Stromal cell of bone marrow (primary cell): ENCODE results near the gene CTSD.

Experiments used
- DNase-seq: peaks from one replicate; pipeline ENCODE4 v3.0.0-alpha.2; 2012; ENCODE audit warnings: low read depth

CTSD gene

GRCh38 chr11:1729692-1730011 lies 34.1 kb downstream of the CTSD start:
- DNase-seq, result no peak

DNA sequence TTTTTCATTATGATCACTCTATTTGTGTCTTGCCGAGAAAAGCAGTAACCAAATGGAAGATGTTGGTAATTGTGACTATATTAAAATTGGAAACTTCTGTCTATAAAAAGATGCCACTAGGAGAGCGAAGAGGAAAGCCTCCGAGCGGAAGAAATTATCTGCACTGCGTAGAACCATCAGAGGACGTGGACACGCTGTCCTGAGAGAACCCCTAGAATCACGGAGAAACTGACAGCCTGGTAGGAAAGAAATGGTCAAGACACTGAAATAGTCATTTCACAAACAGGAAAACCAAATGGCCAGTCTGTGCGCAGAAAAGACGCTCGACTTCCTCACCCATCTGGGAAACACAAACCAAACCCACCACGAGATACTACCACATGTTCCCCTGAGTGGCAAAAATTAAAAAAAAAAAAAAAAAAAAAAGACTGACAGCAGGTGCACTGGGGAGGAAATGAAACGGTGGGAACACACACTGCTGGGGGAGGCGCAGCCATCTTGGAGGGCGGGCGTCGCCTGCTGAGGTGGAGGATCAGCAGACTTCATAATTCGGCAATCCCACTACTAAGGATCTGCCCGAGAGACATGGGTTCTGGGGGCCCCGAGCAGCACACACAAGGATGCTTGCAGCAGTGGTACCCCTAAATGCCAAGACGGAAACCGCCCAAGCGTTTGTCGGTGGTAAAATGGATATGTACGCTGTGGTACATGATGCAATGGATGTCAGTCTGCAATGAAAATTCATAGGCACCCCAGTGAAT lies 34.6 kb downstream of the CTSD start:
- DNase-seq, result no peak

DNA sequence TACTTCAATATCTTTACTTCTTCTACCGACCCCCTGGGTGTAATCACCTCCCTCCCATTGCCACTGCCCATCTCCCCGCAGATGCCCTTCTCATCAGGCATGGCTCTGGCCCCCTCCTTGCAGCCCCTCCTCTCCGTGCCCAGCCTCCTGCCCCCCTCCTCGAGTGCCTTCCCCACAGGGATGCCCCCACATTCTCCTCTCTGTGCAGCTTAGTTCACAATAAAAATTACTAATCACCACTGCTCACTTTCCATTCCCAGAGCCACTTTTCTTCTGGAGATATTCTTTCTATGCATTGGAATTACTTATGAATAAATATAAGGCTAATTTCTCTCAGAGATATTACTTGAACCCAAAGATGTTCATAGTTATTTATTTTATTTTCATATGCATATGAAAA lies 35.4 kb downstream of the CTSD start:
- no peak for DNase-seq

- no peak for DNase-seq
These were observed 35.9 kb downstream of the CTSD start for GRCh38 chr11:1727861-1728260.

DNA sequence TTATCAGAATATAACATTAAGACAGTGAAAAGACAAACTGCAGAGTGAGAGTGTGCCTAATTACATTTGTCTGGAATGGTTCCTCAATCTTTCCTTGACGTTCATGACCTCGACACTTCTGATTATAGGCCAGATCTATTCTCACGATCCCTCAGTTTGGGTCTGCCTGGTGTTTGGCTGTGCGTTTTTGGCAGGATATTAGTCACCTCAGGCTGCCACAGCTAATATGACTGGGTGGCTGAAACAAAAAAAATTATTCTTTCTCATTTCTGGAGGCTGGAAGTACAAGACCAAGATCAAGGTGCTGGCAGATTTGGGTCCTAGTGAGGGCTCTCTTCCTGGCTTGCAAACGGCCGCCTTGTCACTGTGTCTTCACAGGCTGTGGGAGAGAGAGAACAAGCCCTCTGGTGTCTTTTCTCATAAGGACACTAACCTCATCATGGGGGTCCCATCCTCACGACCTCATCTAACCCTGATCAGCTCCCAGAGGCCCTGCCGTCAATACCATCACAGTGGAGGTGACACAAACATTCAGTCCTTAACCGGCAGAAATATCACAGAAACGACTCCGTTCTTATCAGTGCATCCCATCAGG lies 36.5 kb downstream of the CTSD start:
- DNase-seq, result no peak

GRCh38 chr11:1719781-1720180 lies 43.9 kb downstream of the CTSD start:
- no peak for DNase-seq

- no peak for DNase-seq
These were observed 45.4 kb downstream of the CTSD start for GRCh38 chr11:1718326-1718725.

GRCh38 chr11:1717745-1718144 lies 46.0 kb downstream of the CTSD start:
- no peak for DNase-seq

- no peak for DNase-seq
These were observed 48.5 kb downstream of the CTSD start for GRCh38 chr11:1714908-1715885.

DNA sequence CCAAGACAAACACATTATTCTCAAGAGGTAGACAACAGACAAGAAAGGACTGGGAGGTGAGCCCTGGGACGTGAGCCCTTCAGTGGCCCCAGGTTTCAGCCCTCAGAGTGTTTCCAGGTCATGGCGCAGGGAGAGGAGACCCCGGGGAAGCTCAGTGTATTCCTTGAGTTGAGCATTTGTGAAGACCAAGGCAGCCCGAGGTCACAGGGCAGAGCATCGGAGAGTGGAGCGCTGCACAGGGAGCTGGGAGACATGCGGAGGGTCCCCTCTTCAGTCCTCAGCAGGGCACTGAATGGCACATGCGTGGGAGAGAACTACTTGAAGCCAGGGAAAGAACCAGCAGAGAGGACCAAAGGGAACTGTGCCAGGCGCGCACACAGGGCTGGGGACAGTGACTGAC lies 55.0 kb downstream of the CTSD start:
- DNase-seq, result no peak

GRCh38 chr11:1707751-1708150 lies 56.0 kb downstream of the CTSD start:
- DNase-seq, result no peak

DNA sequence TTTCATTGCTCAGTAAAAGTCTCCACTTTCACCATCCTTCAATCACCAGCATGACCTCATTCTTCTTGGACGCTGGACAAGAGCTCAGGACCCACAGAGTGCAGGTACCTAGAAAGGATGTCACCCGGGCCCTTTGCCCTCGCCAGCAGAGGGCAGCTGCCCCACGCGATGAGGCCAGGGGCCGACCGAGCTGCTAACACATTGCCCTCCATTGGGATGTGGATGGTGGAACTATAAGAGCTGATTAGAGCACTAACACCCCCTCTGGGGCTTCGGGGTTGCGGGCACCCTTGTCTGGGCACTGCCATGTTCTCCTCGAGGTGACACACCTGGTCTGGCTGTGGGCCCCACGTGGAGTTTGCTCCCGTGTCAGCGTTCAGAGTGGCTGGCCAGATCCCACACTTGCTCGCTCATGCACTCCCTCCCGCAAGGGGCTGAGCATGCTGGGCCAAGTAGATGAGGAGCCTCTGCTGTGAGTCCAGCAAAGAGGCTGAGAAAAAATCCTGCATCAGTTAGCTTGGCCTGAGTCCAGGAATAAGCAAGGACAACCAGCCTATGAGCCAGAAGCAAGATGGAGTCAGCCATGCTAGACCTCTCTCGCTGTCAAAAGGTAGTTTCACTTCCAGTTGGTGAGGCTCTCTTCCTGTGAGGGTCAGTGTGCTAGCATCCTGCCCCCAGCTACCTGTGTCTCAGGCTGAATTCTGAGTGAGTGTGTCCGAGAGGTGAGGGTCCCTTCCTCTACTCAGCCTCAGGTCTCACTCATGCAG lies 56.9 kb downstream of the CTSD start:
- DNase-seq, result no peak

DNA sequence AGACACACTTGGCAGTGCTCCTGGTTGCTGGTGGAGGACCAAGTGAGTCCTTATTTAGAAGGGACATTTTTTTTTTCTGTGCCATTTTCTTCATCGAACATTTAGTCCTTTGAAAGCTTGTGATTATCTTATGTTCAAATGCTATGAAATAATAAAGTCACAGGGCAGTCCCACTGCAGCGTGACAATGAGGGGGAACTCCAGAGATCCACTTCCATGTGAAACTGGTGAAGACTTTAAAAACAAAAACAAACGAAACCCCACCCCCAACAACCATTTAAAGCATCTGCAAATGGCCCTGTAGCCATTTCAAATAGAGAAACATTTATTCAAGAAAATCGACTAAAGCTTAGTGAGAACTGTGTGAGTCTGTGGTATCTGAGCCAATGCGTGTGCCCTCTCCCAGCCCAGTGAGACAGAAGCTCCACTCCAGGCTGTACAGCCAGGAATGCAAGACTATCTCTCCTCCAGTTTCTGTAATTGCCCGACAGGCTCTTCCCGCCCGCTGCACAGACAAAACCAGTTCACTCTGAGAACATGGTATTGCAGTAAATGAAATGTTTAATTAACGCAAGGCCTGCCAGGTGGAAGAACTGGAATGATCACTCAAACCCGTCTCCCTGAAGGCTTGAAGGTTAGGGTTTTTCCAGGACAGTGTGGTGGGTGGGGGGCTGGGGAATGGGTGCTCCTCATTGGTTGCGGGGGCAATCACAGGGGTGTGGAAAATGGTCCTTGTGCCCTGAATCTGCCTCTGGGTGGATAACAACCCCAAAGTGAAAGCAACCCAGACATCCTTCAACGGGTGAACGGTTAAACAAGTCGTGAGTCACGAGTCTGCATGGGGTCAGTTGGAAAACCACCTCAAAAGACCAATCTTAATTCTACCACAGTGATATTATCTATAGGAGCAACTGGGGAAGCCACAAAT lies 58.3 kb downstream of the CTSD start:
- DNase-seq, result no peak

DNA sequence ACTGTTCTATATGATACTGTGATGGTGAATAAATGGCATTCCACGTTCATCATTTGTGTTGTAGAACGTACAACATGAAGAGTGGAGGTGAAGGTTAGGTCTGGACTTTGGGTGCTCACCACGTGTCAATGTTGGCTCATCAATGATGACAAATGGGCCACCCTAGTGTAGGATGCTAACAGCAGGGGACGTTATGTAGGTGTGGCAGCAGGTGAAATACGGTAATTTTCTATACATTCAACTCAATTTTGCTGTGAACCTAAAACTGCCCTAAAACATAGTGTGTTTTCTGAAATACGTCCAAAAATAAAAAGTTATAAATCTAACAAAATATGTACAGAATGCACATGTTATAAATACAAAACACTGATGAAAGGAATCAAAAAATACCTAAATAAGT lies 60.6 kb downstream of the CTSD start:
- no peak for DNase-seq
